Activated naive CD4-positive, alpha-beta T cell treated with anti-CD3 and anti-CD28 coated beads, Interleukin-2, amount 50 U/mL, for 24 hours (primary cell): Measurements from ENCODE around the gene ARPC4.

Source experiments
- H3K27ac Mint-ChIP-seq: one replicate; pipeline ENCODE4 v1.8.0; 2021; ENCODE audit warnings: mild to moderate bottlenecking, mixed read lengths
- H3K27me3 Mint-ChIP-seq: one replicate; pipeline ENCODE4 v1.8.0; 2021; ENCODE audit warnings: mixed read lengths
- H3K36me3 Mint-ChIP-seq: one replicate; pipeline ENCODE4 v1.8.0; 2021; ENCODE audit warnings: mixed read lengths
- H3K4me1 Mint-ChIP-seq: one replicate; pipeline ENCODE4 v1.8.0; 2021; ENCODE audit warnings: mixed read lengths
- H3K4me3 Mint-ChIP-seq: one replicate; pipeline ENCODE4 v1.8.0; 2021; ENCODE audit warnings: mild to moderate bottlenecking, mixed read lengths
- H3K9me3 Mint-ChIP-seq: one replicate; pipeline ENCODE4 v1.8.0; 2021; ENCODE audit warnings: mixed read lengths

ARPC4 gene

GRCh38 chr3:9792405-9793160 is at the start of gene ARPC4, which contains the start of gene TADA3:
Gene ARPC4, plus strand, starts transcription at chr3:9793082. Its CDS starts 40 bp downstream, at chr3:9793122.
Gene TADA3, minus strand, starts transcription at chr3:9792473. Its CDS starts 1,007 bp downstream, at chr3:9791466.
- peaks cover 67% of the 10 kb centered on the region for H3K4me1 Mint-ChIP-seq
- no peaks in the 10 kb centered on the region for H3K9me3 Mint-ChIP-seq
- H3K27ac Mint-ChIP-seq, result peak within 1 kb of the TSS; percentile 99
- peak within 1 kb of the TSS; percentile 95 for H3K4me3 Mint-ChIP-seq
- peaks cover 26% of the 10 kb centered on the region for H3K36me3 Mint-ChIP-seq
- no peaks in the 10 kb centered on the region for H3K27me3 Mint-ChIP-seq

- Mint-ChIP-seq H3K27me3 (no peaks in the 10 kb centered on the region), H3K9me3 (no peaks in the 10 kb centered on the region), H3K4me3 (no peak overlapping the region), H3K36me3 (peaks cover 10% of the 10 kb centered on the region), H3K27ac (no peak overlapping the region), H3K4me1 (peaks cover 9% of the 10 kb centered on the region)
These were observed 49.3 kb upstream of the ARPC4 start for GRCh38 chr3:9743548-9743947.

- H3K36me3 Mint-ChIP-seq, result peaks cover 10% of the 10 kb centered on the region
- H3K4me3 Mint-ChIP-seq, result no peak overlapping the region
- H3K27ac Mint-ChIP-seq, result no peak overlapping the region
- no peaks in the 10 kb centered on the region for H3K9me3 Mint-ChIP-seq
- H3K4me1 Mint-ChIP-seq, result peaks cover 9% of the 10 kb centered on the region
- no peaks in the 10 kb centered on the region for H3K27me3 Mint-ChIP-seq
These were observed 48.7 kb upstream of the ARPC4 start for GRCh38 chr3:9744162-9744561.

GRCh38 chr3:9745521-9745920 is 47.4 kb upstream of the ARPC4 start:
- H3K4me1 Mint-ChIP-seq, result peaks cover 22% of the 10 kb centered on the region
- no peaks in the 10 kb centered on the region for H3K27me3 Mint-ChIP-seq
- H3K36me3 Mint-ChIP-seq, result peaks cover 3% of the 10 kb centered on the region
- H3K27ac Mint-ChIP-seq, result no peak overlapping the region
- no peak overlapping the region for H3K4me3 Mint-ChIP-seq
- no peaks in the 10 kb centered on the region for H3K9me3 Mint-ChIP-seq

- no peaks in the 10 kb centered on the region for H3K9me3 Mint-ChIP-seq
- peak overlapping the region; percentile 46 for H3K27ac Mint-ChIP-seq
- H3K4me1 Mint-ChIP-seq, result peaks cover 30% of the 10 kb centered on the region
- H3K27me3 Mint-ChIP-seq, result no peaks in the 10 kb centered on the region
- peaks cover 3% of the 10 kb centered on the region for H3K36me3 Mint-ChIP-seq
- no peak overlapping the region for H3K4me3 Mint-ChIP-seq
These were observed 46.6 kb upstream of the ARPC4 start for GRCh38 chr3:9746330-9746729.

- H3K36me3 Mint-ChIP-seq, result peaks cover 5% of the 10 kb centered on the region
- no peaks in the 10 kb centered on the region for H3K27me3 Mint-ChIP-seq
- H3K9me3 Mint-ChIP-seq, result no peaks in the 10 kb centered on the region
- peaks cover 39% of the 10 kb centered on the region for H3K4me1 Mint-ChIP-seq
- H3K4me3 Mint-ChIP-seq, result no peak overlapping the region
- H3K27ac Mint-ChIP-seq, result no peak overlapping the region
These were observed 45.6 kb upstream of the ARPC4 start for GRCh38 chr3:9747267-9747666.

GRCh38 chr3:9748031-9748430 is 44.9 kb upstream of the ARPC4 start:
- Mint-ChIP-seq H3K4me3 (no peak overlapping the region), H3K36me3 (peaks cover 5% of the 10 kb centered on the region), H3K27ac (no peak overlapping the region), H3K9me3 (no peaks in the 10 kb centered on the region), H3K27me3 (no peaks in the 10 kb centered on the region), H3K4me1 (peaks cover 40% of the 10 kb centered on the region)

GRCh38 chr3:9749296-9749644 is 43.6 kb upstream of the ARPC4 start:
- peaks cover 5% of the 10 kb centered on the region for H3K36me3 Mint-ChIP-seq
- peaks cover 43% of the 10 kb centered on the region for H3K4me1 Mint-ChIP-seq
- H3K4me3 Mint-ChIP-seq, result peak overlapping the region; percentile 95
- H3K27me3 Mint-ChIP-seq, result no peaks in the 10 kb centered on the region
- no peaks in the 10 kb centered on the region for H3K9me3 Mint-ChIP-seq
- peak overlapping the region; percentile 90 for H3K27ac Mint-ChIP-seq

GRCh38 chr3:9749645-9750555 is 43.0 kb upstream of the ARPC4 start, which contains the start of gene OGG1:
Gene OGG1, plus strand, starts transcription at chr3:9749952. Its CDS starts 335 bp downstream, at chr3:9750287.
- peaks cover 5% of the 10 kb centered on the region for H3K36me3 Mint-ChIP-seq
- H3K4me1 Mint-ChIP-seq, result peaks cover 47% of the 10 kb centered on the region
- no peaks in the 10 kb centered on the region for H3K27me3 Mint-ChIP-seq
- H3K9me3 Mint-ChIP-seq, result no peaks in the 10 kb centered on the region
- peak within 1 kb of the TSS; percentile 95 for H3K4me3 Mint-ChIP-seq
- peak within 1 kb of the TSS; percentile 90 for H3K27ac Mint-ChIP-seq

- Mint-ChIP-seq H3K36me3 (peaks cover 5% of the 10 kb centered on the region), H3K27me3 (no peaks in the 10 kb centered on the region), H3K27ac (peak overlapping the region; percentile 88), H3K9me3 (no peaks in the 10 kb centered on the region), H3K4me1 (peaks cover 49% of the 10 kb centered on the region), H3K4me3 (peak overlapping the region; percentile 95)
These were observed 42.1 kb upstream of the ARPC4 start for GRCh38 chr3:9750556-9751411.

GRCh38 chr3:9754678-9755077 is 38.2 kb upstream of the ARPC4 start:
- Mint-ChIP-seq H3K4me3 (no peak overlapping the region), H3K27me3 (no peaks in the 10 kb centered on the region), H3K27ac (no peak overlapping the region), H3K36me3 (peaks cover 16% of the 10 kb centered on the region), H3K4me1 (peaks cover 35% of the 10 kb centered on the region), H3K9me3 (no peaks in the 10 kb centered on the region)

- H3K27me3 Mint-ChIP-seq, result no peaks in the 10 kb centered on the region
- peaks cover 12% of the 10 kb centered on the region for H3K4me1 Mint-ChIP-seq
- H3K36me3 Mint-ChIP-seq, result peaks cover 18% of the 10 kb centered on the region
- H3K4me3 Mint-ChIP-seq, result no peak overlapping the region
- peak overlapping the region; percentile 17 for H3K27ac Mint-ChIP-seq
- H3K9me3 Mint-ChIP-seq, result no peaks in the 10 kb centered on the region
These were observed 35.5 kb upstream of the ARPC4 start for GRCh38 chr3:9757427-9757826.

GRCh38 chr3:9760779-9761505 is 31.9 kb upstream of the ARPC4 start:
- Mint-ChIP-seq H3K9me3 (no peaks in the 10 kb centered on the region), H3K27me3 (no peaks in the 10 kb centered on the region), H3K27ac (no peak overlapping the region), H3K36me3 (peaks cover 18% of the 10 kb centered on the region), H3K4me1 (peaks cover 3% of the 10 kb centered on the region), H3K4me3 (no peak overlapping the region)

GRCh38 chr3:9761919-9762318 is 31.0 kb upstream of the ARPC4 start:
- no peaks in the 10 kb centered on the region for H3K27me3 Mint-ChIP-seq
- no peak overlapping the region for H3K27ac Mint-ChIP-seq
- peaks cover 12% of the 10 kb centered on the region for H3K36me3 Mint-ChIP-seq
- no peaks in the 10 kb centered on the region for H3K9me3 Mint-ChIP-seq
- peaks cover 6% of the 10 kb centered on the region for H3K4me1 Mint-ChIP-seq
- H3K4me3 Mint-ChIP-seq, result no peak overlapping the region

- Mint-ChIP-seq H3K27me3 (no peaks in the 10 kb centered on the region), H3K4me3 (no peak overlapping the region), H3K27ac (no peak overlapping the region), H3K4me1 (peaks cover 16% of the 10 kb centered on the region), H3K9me3 (no peaks in the 10 kb centered on the region), H3K36me3 (peaks cover 10% of the 10 kb centered on the region)
These were observed 30.0 kb upstream of the ARPC4 start for GRCh38 chr3:9762871-9763270.
